Measurements from ENCODE around the gene CARD18. TPM values are rescaled to one million over a fixed set of nuclear protein-coding genes. Genes with fewer than 3 reads are reported as not detected.

CARD18 gene, protein sequence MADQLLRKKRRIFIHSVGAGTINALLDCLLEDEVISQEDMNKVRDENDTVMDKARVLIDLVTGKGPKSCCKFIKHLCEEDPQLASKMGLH
- not detected in 2 replicates for total RNA-seq

DNA sequence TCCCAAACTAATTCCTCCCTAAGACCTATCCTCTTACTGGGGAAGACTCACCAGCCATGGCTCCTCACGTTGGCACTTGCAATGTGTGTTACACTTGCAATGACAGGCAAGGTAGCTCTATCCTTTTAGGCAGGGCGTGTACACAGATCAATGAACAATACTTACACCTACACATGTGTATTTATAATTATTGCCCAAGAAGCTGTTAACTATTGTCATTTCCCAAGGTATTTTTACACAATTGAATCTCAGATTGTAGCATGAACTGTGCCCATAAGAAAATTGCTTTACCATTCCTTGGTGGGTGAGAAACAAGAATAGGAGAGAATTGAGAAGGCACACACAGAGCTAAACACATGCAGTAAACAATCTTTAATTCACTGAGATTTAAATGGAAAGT is at the start of gene CARD18:
CARD18 (minus strand) TSS at position 101 of the 400 bp plus-strand sequence; CDS start at position 58, 43 bp downstream.
- Mint-ChIP-seq H3K27ac (no peak within 1 kb of the TSS), H3K4me3 (no peak within 1 kb of the TSS), H3K9me3 (no peaks in the 10 kb centered on the region), H3K36me3 (ENCODE audit: low read depth) (no peaks in the 10 kb centered on the region), H3K4me1 (no peaks in the 10 kb centered on the region), H3K27me3 (peaks cover 3% of the 10 kb centered on the region)
- intact Hi-C loops (cut with micrococcal nuclease), result no loop called here
- no peak for DNase-seq

DNA sequence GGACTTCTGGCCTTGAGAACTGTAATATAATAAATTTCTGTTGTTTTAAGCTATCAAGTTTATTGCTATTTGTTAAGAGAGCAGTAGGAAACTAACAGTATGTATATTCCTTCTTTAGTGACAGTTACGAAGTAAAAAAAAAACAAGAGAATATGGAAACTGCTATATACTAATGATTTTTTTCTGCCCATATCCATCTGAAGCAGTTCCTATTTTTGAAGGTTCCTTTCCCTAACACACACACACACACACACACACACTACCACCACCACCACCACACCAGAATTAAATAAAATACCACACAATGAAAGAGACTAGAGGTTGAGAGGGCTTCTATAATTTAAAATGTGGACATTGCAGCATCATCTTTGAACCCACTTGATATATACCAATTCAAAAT is 44.4 kb upstream of the CARD18 start:
- Mint-ChIP-seq H3K27me3 (peaks cover 3% of the 10 kb centered on the region), H3K4me3 (no peak overlapping the region), H3K27ac (no peak overlapping the region), H3K4me1 (no peaks in the 10 kb centered on the region), H3K36me3 (ENCODE audit: low read depth) (no peaks in the 10 kb centered on the region), H3K9me3 (no peaks in the 10 kb centered on the region)
- intact Hi-C loops (cut with micrococcal nuclease), result no loop called here
- no peak for DNase-seq

DNA sequence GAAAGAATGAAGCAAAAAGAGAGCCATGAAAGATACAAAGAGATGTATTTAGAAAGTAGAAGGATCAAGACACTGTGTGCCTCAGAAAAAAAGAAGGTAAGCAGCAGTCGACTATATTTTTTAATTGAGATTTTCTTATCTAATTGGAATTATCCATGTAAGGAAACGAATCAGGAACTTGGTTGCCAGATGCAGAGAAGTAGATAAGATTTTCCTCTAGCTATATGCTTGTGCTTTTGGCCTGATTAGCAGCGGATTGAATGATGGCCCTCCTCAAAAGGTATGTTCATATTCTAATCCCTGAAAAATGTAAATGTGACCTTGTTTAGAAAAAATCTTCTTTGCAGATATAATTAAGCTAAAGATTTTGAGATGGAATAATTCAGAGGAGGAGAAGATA is 43.9 kb upstream of the CARD18 start:
- intact Hi-C loops (cut with micrococcal nuclease), result no loop called here
- no peak overlapping the region for H3K4me3 Mint-ChIP-seq
- DNase-seq, result no peak
- peaks cover 3% of the 10 kb centered on the region for H3K27me3 Mint-ChIP-seq
- H3K27ac Mint-ChIP-seq, result no peak overlapping the region
- no peaks in the 10 kb centered on the region for H3K36me3 Mint-ChIP-seq (ENCODE audit: low read depth)
- no peaks in the 10 kb centered on the region for H3K4me1 Mint-ChIP-seq
- H3K9me3 Mint-ChIP-seq, result no peaks in the 10 kb centered on the region

DNA sequence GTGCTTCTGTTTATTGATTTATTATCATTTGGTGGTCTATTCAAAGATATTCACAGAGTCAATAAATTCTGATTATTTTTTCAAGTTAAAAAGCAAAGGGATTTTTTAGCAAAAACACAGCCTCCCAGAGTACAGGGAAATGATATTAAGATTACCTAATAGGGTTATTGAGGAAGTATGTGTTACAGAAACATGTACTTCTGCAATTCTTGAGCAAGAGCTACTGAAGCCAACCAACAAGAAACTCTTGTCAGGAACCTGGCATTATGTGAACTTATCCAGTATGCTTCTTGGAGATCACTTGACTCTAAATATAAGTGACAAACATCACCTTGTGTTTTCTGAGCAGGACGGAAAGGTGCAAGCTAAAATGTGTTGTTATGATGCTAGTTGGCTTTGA is 42.0 kb upstream of the CARD18 start:
- H3K4me3 Mint-ChIP-seq, result no peak overlapping the region
- no peaks in the 10 kb centered on the region for H3K36me3 Mint-ChIP-seq (ENCODE audit: low read depth)
- H3K27ac Mint-ChIP-seq, result no peak overlapping the region
- H3K4me1 Mint-ChIP-seq, result no peaks in the 10 kb centered on the region
- no peak for DNase-seq
- intact Hi-C loops (cut with micrococcal nuclease), result no loop called here
- H3K9me3 Mint-ChIP-seq, result no peaks in the 10 kb centered on the region
- H3K27me3 Mint-ChIP-seq, result peaks cover 3% of the 10 kb centered on the region

DNA sequence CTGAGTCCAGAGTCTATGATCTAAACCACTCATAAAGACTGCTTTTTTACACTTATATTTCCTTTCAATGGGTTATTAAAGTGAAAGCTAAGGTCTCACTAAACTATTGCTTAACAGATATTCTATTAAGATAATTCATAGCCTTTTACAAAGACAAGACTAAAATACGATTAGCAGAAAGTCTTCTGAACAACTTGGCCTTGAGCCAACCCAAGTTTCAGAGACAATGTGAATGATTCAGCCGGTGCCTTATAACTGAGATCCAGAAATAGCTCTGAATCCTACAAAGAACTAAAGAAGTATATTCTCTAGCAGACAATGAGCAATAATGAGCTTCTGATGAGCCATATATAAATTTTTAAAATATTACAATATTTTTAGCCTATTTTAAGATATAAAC is 41.5 kb upstream of the CARD18 start:
- Mint-ChIP-seq H3K27me3 (peaks cover 3% of the 10 kb centered on the region), H3K4me3 (no peak overlapping the region), H3K27ac (no peak overlapping the region), H3K36me3 (ENCODE audit: low read depth) (no peaks in the 10 kb centered on the region), H3K9me3 (no peaks in the 10 kb centered on the region), H3K4me1 (no peaks in the 10 kb centered on the region)
- intact Hi-C loops (cut with micrococcal nuclease), result no loop called here
- no peak for DNase-seq

DNA sequence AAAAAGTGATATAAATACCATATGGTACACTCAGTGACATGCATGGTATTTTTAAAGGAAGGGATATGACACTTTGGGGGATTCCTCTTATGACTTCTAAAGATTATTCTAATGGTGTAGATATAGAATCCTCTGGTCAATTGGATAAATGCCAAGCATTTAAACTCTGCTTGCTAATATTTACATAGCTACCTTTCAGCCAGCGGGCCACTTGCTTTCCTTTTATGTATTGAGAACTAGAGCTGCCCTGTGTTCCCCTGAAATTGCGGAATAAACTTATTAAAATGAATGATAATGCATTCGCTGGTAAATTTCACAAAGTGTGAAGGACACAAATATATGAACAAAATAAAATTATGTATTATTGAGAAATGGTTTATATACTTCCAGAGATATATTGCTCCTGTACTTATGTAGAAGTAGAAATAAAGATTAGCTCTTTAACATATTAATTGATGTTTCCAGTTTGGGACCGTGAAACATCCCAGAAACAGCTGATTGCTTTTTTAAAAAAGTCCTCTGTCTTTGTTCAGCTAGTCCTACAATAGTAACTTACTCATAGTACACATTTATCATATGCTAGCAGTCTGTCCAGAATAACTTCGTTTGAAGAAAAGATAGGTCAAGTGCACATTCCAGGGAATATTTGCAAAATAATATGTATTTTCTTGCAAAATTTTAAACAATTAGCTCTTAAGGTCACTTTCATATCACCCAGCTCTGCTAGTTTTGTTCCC is 40.1 kb upstream of the CARD18 start:
- DNase-seq, result no peak
- no peak overlapping the region for H3K4me3 Mint-ChIP-seq
- no peaks in the 10 kb centered on the region for H3K36me3 Mint-ChIP-seq (ENCODE audit: low read depth)
- no peaks in the 10 kb centered on the region for H3K4me1 Mint-ChIP-seq
- no peaks in the 10 kb centered on the region for H3K9me3 Mint-ChIP-seq
- intact Hi-C loops (cut with micrococcal nuclease), result no loop called here
- no peak overlapping the region for H3K27ac Mint-ChIP-seq
- H3K27me3 Mint-ChIP-seq, result peaks cover 3% of the 10 kb centered on the region

DNA sequence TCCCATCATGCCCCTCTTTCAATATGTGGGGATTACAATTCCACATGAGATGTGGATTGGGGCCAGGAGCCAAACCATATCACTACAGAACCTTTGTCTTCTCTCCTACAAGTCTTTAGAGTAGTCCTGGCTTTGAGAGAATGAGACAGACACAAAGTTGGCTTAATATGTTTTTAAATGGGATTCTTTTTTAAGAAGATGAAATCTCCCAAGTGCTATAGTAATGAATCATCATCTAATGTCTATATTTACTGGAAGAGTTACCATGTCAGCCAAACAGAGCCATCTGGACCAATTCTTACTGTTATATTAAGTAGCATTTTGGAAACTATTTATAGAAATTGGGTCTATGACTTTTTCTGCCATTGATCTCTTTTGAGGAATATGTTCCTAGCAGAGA is 38.1 kb upstream of the CARD18 start:
- no peaks in the 10 kb centered on the region for H3K4me1 Mint-ChIP-seq
- DNase-seq, result no peak
- intact Hi-C loops (cut with micrococcal nuclease), result no loop called here
- no peak overlapping the region for H3K27ac Mint-ChIP-seq
- no peaks in the 10 kb centered on the region for H3K36me3 Mint-ChIP-seq (ENCODE audit: low read depth)
- H3K27me3 Mint-ChIP-seq, result peaks cover 3% of the 10 kb centered on the region
- H3K4me3 Mint-ChIP-seq, result no peak overlapping the region
- no peaks in the 10 kb centered on the region for H3K9me3 Mint-ChIP-seq

DNA sequence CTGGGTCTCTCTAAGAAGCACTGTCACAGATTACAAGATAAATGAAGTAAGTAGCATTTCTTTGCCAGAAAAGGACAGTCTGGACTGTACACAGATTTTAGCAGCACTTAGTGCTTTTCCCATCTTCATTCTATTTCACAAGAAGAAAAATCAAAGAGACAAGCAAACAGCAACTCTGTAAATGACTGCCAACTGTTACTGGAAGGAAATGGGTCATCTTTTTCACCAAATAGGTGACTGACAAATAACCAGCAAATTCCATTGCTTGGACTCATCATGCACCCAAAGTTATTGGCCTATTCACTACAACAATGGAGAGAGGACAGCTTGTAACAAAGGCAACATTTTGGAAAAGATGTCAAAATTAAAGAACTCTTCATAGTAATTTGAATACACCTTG is 28.9 kb upstream of the CARD18 start:
- intact Hi-C loops (cut with micrococcal nuclease), result no loop called here
- H3K4me1 Mint-ChIP-seq, result no peaks in the 10 kb centered on the region
- no peak for DNase-seq
- no peak overlapping the region for H3K4me3 Mint-ChIP-seq
- H3K9me3 Mint-ChIP-seq, result no peaks in the 10 kb centered on the region
- H3K27me3 Mint-ChIP-seq, result no peaks in the 10 kb centered on the region
- H3K27ac Mint-ChIP-seq, result no peak overlapping the region
- H3K36me3 Mint-ChIP-seq (ENCODE audit: low read depth), result no peaks in the 10 kb centered on the region

DNA sequence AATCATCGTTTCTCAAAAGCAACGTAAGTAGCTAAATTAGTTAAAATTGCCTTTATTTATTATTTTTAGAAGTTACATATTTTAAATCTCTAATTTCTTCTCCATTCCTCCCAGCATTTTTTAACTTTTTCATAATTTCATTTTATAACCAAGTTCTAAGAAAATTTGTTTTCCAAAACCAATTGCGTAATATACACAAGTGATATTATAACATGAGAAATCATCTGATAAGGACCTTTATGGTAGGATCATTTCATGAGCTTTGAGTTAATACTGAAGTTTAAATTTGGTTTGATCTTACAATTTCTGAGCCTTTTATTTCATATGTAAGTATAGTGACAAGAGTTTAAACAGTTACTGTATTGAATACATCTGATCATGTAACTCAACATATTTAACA is 27.7 kb upstream of the CARD18 start:
- no peak overlapping the region for H3K27ac Mint-ChIP-seq
- no peak overlapping the region for H3K4me3 Mint-ChIP-seq
- no peaks in the 10 kb centered on the region for H3K27me3 Mint-ChIP-seq
- H3K9me3 Mint-ChIP-seq, result no peaks in the 10 kb centered on the region
- intact Hi-C loops (cut with micrococcal nuclease), result no loop called here
- no peaks in the 10 kb centered on the region for H3K4me1 Mint-ChIP-seq
- no peak for DNase-seq
- H3K36me3 Mint-ChIP-seq (ENCODE audit: low read depth), result no peaks in the 10 kb centered on the region

DNA sequence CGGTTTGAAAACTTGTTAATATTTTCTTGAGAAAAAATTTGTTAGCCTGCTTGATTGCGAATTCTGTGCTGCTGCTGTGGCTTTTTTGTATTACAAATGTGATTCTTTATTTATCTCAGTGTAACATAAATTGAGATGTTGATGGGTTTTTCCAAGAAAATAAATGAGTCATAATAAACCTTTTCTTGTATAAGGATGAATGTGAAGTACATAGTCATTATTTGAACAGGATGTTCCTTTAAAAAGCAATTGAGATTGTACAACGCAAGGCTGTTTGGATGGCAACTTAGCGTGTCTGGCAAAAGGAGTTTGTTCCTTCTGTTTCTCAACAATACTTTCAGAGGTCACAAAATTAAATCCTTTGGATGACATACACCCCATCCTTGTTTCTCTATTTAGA is 24.6 kb upstream of the CARD18 start:
- no peaks in the 10 kb centered on the region for H3K36me3 Mint-ChIP-seq (ENCODE audit: low read depth)
- intact Hi-C loops (cut with micrococcal nuclease), result no loop called here
- DNase-seq, result no peak
- H3K9me3 Mint-ChIP-seq, result no peaks in the 10 kb centered on the region
- H3K27me3 Mint-ChIP-seq, result no peaks in the 10 kb centered on the region
- H3K27ac Mint-ChIP-seq, result no peak overlapping the region
- no peak overlapping the region for H3K4me3 Mint-ChIP-seq
- H3K4me1 Mint-ChIP-seq, result no peaks in the 10 kb centered on the region

DNA sequence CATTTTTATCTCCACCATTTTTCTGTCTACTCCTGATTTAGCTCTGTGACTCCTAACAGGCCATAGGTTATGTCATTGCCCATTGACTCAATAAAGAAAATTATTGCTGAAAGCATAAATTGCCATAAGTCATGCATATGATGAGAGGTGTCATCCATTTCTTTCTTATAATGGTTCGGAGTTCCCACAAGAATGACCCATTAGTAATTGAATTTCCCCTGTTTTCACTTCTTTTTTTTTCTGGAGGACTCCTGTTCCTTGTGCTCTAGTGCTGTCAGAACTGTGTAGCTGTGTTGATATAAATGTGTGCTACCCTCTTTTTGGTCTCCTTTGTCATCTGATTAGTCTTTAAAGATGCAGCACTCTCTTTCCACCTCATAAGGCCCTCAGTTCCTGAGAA is 22.9 kb upstream of the CARD18 start:
- Mint-ChIP-seq H3K4me1 (no peaks in the 10 kb centered on the region), H3K9me3 (no peaks in the 10 kb centered on the region), H3K4me3 (no peak overlapping the region), H3K27ac (no peak overlapping the region), H3K36me3 (ENCODE audit: low read depth) (no peaks in the 10 kb centered on the region), H3K27me3 (no peaks in the 10 kb centered on the region)
- intact Hi-C loops (cut with micrococcal nuclease), result no loop called here
- no peak for DNase-seq

DNA sequence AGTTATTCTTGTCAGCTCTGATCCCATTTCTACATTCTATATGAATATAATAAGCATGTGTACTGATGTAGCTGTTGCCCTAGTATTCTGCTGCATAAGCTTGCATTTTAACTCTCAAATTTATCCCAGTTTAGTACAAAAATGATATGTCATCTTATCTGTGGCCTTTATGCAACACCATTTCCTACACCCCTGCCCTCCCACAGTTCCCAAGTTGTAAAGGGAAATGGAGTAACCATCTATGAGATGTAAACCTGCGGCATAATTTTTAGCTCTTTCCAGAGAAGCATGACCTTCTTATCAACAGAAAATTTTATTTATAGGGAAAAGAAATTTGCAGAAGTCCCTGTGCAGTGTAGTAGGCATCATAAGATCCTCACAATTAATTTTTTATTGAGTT is 18.9 kb upstream of the CARD18 start:
- H3K9me3 Mint-ChIP-seq, result no peaks in the 10 kb centered on the region
- no peak for DNase-seq
- intact Hi-C loops (cut with micrococcal nuclease), result no loop called here
- no peak overlapping the region for H3K4me3 Mint-ChIP-seq
- no peaks in the 10 kb centered on the region for H3K36me3 Mint-ChIP-seq (ENCODE audit: low read depth)
- H3K4me1 Mint-ChIP-seq, result no peaks in the 10 kb centered on the region
- no peak overlapping the region for H3K27ac Mint-ChIP-seq
- H3K27me3 Mint-ChIP-seq, result no peaks in the 10 kb centered on the region

DNA sequence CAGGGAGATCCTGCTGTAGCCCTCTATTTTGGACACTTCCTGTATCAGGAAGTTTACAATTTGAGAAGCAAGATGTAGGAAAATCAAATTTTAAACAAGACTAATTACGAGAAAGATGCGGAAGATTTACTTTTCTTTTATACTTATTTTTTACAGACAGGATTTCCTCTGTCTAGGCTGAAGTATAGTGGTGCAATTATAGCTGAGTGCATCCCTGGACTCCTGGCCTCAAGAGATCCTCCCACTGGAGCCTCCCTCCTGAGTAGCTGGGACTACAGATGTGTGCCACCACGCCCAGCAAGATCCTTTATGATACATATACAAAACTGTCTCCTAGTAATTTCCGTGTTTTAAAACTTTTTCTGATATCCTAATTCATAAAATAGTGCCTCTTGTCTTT is 17.2 kb upstream of the CARD18 start:
- Mint-ChIP-seq H3K4me3 (no peak overlapping the region), H3K27me3 (no peaks in the 10 kb centered on the region), H3K9me3 (no peaks in the 10 kb centered on the region), H3K4me1 (no peaks in the 10 kb centered on the region), H3K27ac (no peak overlapping the region), H3K36me3 (ENCODE audit: low read depth) (no peaks in the 10 kb centered on the region)
- DNase-seq, result no peak
- intact Hi-C loops (cut with micrococcal nuclease), result no loop called here

DNA sequence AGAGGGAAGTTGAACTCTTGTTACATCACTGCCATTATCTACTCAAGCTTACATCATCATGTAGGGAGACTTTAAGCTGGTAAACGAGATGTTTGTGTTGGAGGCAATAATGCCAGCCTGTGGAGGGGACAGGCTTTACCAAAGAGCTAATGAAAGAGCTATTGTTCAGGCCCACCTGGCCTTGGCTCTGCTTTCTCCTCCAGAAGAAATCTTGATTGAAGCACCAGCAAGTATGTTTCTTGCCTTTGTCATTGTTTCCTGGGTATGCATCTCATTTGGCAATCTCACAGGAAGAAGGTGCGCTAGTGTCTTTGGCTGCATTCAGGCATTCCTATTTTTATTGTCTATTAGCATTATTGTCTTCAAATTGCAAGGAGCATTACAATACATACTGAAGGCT is 16.7 kb upstream of the CARD18 start:
- Mint-ChIP-seq H3K27me3 (no peaks in the 10 kb centered on the region), H3K9me3 (no peaks in the 10 kb centered on the region), H3K4me3 (no peak overlapping the region), H3K36me3 (ENCODE audit: low read depth) (no peaks in the 10 kb centered on the region), H3K27ac (no peak overlapping the region), H3K4me1 (no peaks in the 10 kb centered on the region)
- no peak for DNase-seq
- intact Hi-C loops (cut with micrococcal nuclease), result no loop called here

DNA sequence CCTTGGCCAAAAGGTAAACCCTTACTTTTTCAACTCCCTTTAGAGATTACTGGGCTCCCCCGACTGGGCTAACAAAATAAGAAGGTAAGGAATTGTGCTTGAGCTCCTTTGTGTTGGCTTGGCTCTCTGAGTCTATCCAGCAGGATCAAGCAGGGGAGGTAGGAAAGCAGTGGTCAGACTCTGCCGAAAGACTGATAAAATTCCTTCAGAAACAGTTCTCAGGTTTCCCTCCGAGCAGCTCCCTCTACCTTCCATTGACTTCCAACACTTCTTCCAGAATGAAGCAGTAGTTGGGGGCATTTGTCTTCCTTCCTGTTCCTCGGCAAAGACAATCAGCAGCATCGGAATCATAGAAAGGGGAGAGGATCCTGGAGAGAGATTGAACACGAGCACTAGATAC is 16.1 kb upstream of the CARD18 start:
- Mint-ChIP-seq H3K4me3 (no peak overlapping the region), H3K4me1 (no peaks in the 10 kb centered on the region)

More for the DNA sequence above, 16.1 kb upstream of the CARD18 start:
- no peak for DNase-seq
- intact Hi-C loops (cut with micrococcal nuclease), result no loop called here
- Mint-ChIP-seq H3K9me3 (no peaks in the 10 kb centered on the region), H3K36me3 (ENCODE audit: low read depth) (no peaks in the 10 kb centered on the region), H3K27me3 (no peaks in the 10 kb centered on the region), H3K27ac (no peak overlapping the region)

Measured in activated CD4-positive, alpha-beta T cell treated with anti-CD3 and anti-CD28 coated beads, Interleukin-2, amount 10 ng/mL, durations not matched to agents 24 days and 14 days (primary cell).